Measurements from ENCODE around the gene ZNF813.

- no peak for TF ChIP-seq CTCF (IDR thresholded peaks at IDR 0.05 in 8 of 11, conservative IDR thresholded peaks at IDR 0.05 in 3 of 11)
- no peak for TF ChIP-seq POLR2A (IDR thresholded peaks at IDR 0.05)
- no peak for TF ChIP-seq POLR2AphosphoS5 (IDR thresholded peaks at IDR 0.05)
These were observed 11.7 kb upstream of the ZNF813 start for GRCh38 chr19:53455828-53456227.

Measured in spleen (tissue), 7 donors.